Panc1 (cell line): ENCODE measurements around the gene OR10H3. TPM values are rescaled to one million over a fixed set of nuclear protein-coding genes. Genes with fewer than 3 reads are reported as not detected.

Source experiments
- ATAC-seq: fragments of 200-7000 bp; cut with Tn5 transposase; 2 replicates; pipeline ENCODE4 v1.9.1; 2020; ENCODE audit warnings: mild to moderate bottlenecking, moderate library complexity
- BruUV-seq: library from RNA; stranded (reverse); fragments of 400-500 nt; replicated peaks from 2 replicates; lab custom pipeline; 2021; lab: Mats Ljungman, UMichigan
- CTCF ChIA-PET: fragments of 300-600 bp; sonication (Branson Sonifier 250); formaldehyde crosslinking; loops from one replicate; lab custom pipeline; 2022; ENCODE audit warnings: antibody characterized with exemption; lab: Charles Lee
- POLR2A ChIA-PET: fragments of 300-600 bp; sonication (Branson Sonifier 250); formaldehyde crosslinking; loops from one replicate; lab custom pipeline; 2022; ENCODE audit warnings: antibody characterized with exemption; lab: Charles Lee
- DNase-seq: peaks from one replicate; pipeline ENCODE4 v3.0.0-alpha.2; 2010; ENCODE audit warnings: low read depth, low spot score
- H3K27ac ChIP-seq: 2 replicates; pipeline ENCODE4 v1.5.1; 2011; ENCODE audit warnings: mild to moderate bottlenecking, low read length, inconsistent platforms
- H3K27me3 ChIP-seq: fragments of 200-500 bp; sonication (Bioruptor generic); 2 replicates; pipeline ENCODE4 v1.6.0; 2014; ENCODE audit warnings: low read length, inconsistent platforms; ENCODE audit not compliant: control insufficient read depth, insufficient read depth
- H3K36me3 ChIP-seq: fragments of 200-500 bp; sonication (Bioruptor generic); 2 replicates; pipeline ENCODE4 v1.5.1; 2014; ENCODE audit warnings: inconsistent platforms, mild to moderate bottlenecking, low read length, moderate library complexity; ENCODE audit not compliant: control insufficient read depth, insufficient read depth
- H3K4me1 ChIP-seq: 2 replicates; pipeline ENCODE4 v1.5.1; 2011; ENCODE audit warnings: inconsistent platforms, mild to moderate bottlenecking, low read length, moderate library complexity; ENCODE audit not compliant: control insufficient read depth, insufficient read depth
- H3K4me3 ChIP-seq, 2 experiments: 2 replicates each; pipeline ENCODE4 v1.5.1; 2011 to 2012; ENCODE audit warnings: low read depth in 2 of 2, low read length in 2 of 2, mild to moderate bottlenecking in 2 of 2, inconsistent platforms in 1 of 2, moderate library complexity in 1 of 2
- H3K9me3 ChIP-seq: fragments of 200-500 bp; sonication (Bioruptor generic); 2 replicates; pipeline ENCODE4 v1.5.1; 2014; ENCODE audit warnings: low read depth, mild to moderate bottlenecking, inconsistent platforms, low read length, moderate library complexity; ENCODE audit not compliant: control insufficient read depth, insufficient read depth
- POLR2AphosphoS5 ChIP-seq: IDR thresholded peaks from 2 replicates; pipeline ENCODE4 v1.6.1; 2012; ENCODE audit warnings: mild to moderate bottlenecking, low read depth, low read length, moderate library complexity
- SIN3A ChIP-seq: IDR thresholded peaks from 2 replicates; pipeline ENCODE4 v1.6.1; 2012; ENCODE audit warnings: low read depth, mild to moderate bottlenecking, low read length, moderate library complexity, borderline replicate concordance; ENCODE audit not compliant: insufficient read depth
- TCF7L2 ChIP-seq: IDR thresholded peaks from 2 replicates; pipeline ENCODE4 v1.6.1; 2011; ENCODE audit warnings: mild to moderate bottlenecking, low read depth, low read length, inconsistent platforms
- in situ Hi-C: cut with HindIII; loops from 2 replicates; pipeline ENCODE4 v1.10.0; 2016; ENCODE audit warnings: low sequenced_read_pairs, low pct_unique_long_range_greater_than_20kb
- intact Hi-C: fragments of 100-400 bp; cut with micrococcal nuclease; formaldehyde crosslinking; loops from one replicate; pipeline ENCODE4 v1.10.0; 2022; ENCODE audit not compliant: unreplicated experiment
- total RNA-seq: library from RNA; stranded (reverse); gene quantifications from one replicate; pipeline ENCODE4 v1.2.1, GENCODE V29; 2021; ENCODE audit not compliant: unreplicated experiment
- TF ChIP-seq, protein P1 (sequence below), 2 experiments: IDR thresholded peaks; 2 replicates each; pipeline ENCODE4 v1.6.1; 2011 to 2012; ENCODE audit warnings: low read depth in 2 of 2, control low read depth in 1 of 2, low read length in 1 of 2, mild to moderate bottlenecking in 1 of 2, moderate library complexity in 1 of 2; ENCODE audit not compliant: insufficient read depth in 1 of 2
- TF ChIP-seq, protein P2 (sequence below): fragments of 450-650 bp; IDR thresholded peaks from 2 replicates; pipeline ENCODE4 v1.5.1; 2017; ENCODE audit warnings: mild to moderate bottlenecking

Gene OR10H3
- total RNA-seq, 1 experiment from 2014 or later, result not detected

GRCh38 chr19:15722956-15723355, 14.8 kb upstream of the OR10H3 start:
- TF ChIP-seq TCF7L2 (no peak), SIN3A (no peak), POLR2AphosphoS5 (no peak)
- TF ChIP-seq, protein P1, sequence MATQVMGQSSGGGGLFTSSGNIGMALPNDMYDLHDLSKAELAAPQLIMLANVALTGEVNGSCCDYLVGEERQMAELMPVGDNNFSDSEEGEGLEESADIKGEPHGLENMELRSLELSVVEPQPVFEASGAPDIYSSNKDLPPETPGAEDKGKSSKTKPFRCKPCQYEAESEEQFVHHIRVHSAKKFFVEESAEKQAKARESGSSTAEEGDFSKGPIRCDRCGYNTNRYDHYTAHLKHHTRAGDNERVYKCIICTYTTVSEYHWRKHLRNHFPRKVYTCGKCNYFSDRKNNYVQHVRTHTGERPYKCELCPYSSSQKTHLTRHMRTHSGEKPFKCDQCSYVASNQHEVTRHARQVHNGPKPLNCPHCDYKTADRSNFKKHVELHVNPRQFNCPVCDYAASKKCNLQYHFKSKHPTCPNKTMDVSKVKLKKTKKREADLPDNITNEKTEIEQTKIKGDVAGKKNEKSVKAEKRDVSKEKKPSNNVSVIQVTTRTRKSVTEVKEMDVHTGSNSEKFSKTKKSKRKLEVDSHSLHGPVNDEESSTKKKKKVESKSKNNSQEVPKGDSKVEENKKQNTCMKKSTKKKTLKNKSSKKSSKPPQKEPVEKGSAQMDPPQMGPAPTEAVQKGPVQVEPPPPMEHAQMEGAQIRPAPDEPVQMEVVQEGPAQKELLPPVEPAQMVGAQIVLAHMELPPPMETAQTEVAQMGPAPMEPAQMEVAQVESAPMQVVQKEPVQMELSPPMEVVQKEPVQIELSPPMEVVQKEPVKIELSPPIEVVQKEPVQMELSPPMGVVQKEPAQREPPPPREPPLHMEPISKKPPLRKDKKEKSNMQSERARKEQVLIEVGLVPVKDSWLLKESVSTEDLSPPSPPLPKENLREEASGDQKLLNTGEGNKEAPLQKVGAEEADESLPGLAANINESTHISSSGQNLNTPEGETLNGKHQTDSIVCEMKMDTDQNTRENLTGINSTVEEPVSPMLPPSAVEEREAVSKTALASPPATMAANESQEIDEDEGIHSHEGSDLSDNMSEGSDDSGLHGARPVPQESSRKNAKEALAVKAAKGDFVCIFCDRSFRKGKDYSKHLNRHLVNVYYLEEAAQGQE (IDR thresholded peaks at IDR 0.05; ENCODE audit: insufficient read depth in 1 of 2, low read depth in 2 of 2, low read length in 1 of 2), result no peak
- TF ChIP-seq, protein P2, sequence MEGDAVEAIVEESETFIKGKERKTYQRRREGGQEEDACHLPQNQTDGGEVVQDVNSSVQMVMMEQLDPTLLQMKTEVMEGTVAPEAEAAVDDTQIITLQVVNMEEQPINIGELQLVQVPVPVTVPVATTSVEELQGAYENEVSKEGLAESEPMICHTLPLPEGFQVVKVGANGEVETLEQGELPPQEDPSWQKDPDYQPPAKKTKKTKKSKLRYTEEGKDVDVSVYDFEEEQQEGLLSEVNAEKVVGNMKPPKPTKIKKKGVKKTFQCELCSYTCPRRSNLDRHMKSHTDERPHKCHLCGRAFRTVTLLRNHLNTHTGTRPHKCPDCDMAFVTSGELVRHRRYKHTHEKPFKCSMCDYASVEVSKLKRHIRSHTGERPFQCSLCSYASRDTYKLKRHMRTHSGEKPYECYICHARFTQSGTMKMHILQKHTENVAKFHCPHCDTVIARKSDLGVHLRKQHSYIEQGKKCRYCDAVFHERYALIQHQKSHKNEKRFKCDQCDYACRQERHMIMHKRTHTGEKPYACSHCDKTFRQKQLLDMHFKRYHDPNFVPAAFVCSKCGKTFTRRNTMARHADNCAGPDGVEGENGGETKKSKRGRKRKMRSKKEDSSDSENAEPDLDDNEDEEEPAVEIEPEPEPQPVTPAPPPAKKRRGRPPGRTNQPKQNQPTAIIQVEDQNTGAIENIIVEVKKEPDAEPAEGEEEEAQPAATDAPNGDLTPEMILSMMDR, result no peak
- Histone ChIP-seq H3K4me1 (no peaks in the 10 kb centered on the region), H3K9me3 (no peaks in the 10 kb centered on the region), H3K27me3 (peaks cover 4% of the 10 kb centered on the region), H3K4me3 (no peak overlapping the region), H3K36me3 (no peaks in the 10 kb centered on the region), H3K27ac (no peak overlapping the region)
- in situ Hi-C loops (no loop called here), intact Hi-C loops (no loop called here)
- DNase-seq (no peak), ATAC-seq (no peak)
- POLR2A ChIA-PET, result no interaction called here
- BruUV-seq, result no TSS peak
- CTCF ChIA-PET, result no interaction called here

- DNase-seq (no peak), ATAC-seq (no peak)
- Histone ChIP-seq H3K4me3 (no peak within 1 kb of the TSS), H3K9me3 (no peaks in the 10 kb centered on the region), H3K27ac (no peak within 1 kb of the TSS), H3K36me3 (no peaks in the 10 kb centered on the region), H3K27me3 (no peaks in the 10 kb centered on the region), H3K4me1 (no peaks in the 10 kb centered on the region)
- TF ChIP-seq, protein P1 (IDR thresholded peaks at IDR 0.05; ENCODE audit: insufficient read depth in 1 of 2, low read depth in 2 of 2, low read length in 1 of 2), result no peak
- TF ChIP-seq TCF7L2, result no peak
- TF ChIP-seq, protein P2, result no peak
- CTCF ChIA-PET, result no interaction called here
- BruUV-seq, result no TSS peak
- intact Hi-C loops (no loop called here), in situ Hi-C loops (no loop called here)
- POLR2A ChIA-PET, result no interaction called here
These were observed 10.1 kb upstream of the OR10H3 start, which contains the start of gene OR10H2 for GRCh38 chr19:15727724-15728123. Gene OR10H2, plus strand, starts transcription at chr19:15728024. Its CDS starts 20 bp downstream, at chr19:15728044.
